Activated naive CD8-positive, alpha-beta T cell treated with anti-CD3 and anti-CD28 coated beads, Interleukin-2, amount 50 U/mL, for 24 hours (primary cell): Measurements from ENCODE around the gene MTA2.
"Not testable (repeated sequence)": the region's sequence is repeated elsewhere in the genome, so short reads cannot be mapped to it uniquely, and the experiment has no call there.

Source experiments
- ATAC-seq: fragments of 150-1000 bp; cut with Tn5 transposase; one replicate; pipeline ENCODE4 v1.10.0; 2021
- DNase-seq: peaks from one replicate; pipeline ENCODE4 v3.0.0; 2021
- H3K27ac Mint-ChIP-seq: one replicate; pipeline ENCODE4 v1.8.0; 2021; ENCODE audit warnings: mild to moderate bottlenecking, mixed read lengths
- H3K27me3 Mint-ChIP-seq: one replicate; pipeline ENCODE4 v1.8.0; 2021; ENCODE audit warnings: mixed read lengths
- H3K36me3 Mint-ChIP-seq: one replicate; pipeline ENCODE4 v1.8.0; 2021; ENCODE audit warnings: low read depth, mixed read lengths
- H3K4me1 Mint-ChIP-seq: one replicate; pipeline ENCODE4 v1.8.0; 2021; ENCODE audit warnings: mixed read lengths
- H3K4me3 Mint-ChIP-seq: one replicate; pipeline ENCODE4 v1.8.0; 2021; ENCODE audit warnings: mild to moderate bottlenecking, moderate library complexity, mixed read lengths
- H3K9me3 Mint-ChIP-seq: one replicate; pipeline ENCODE4 v1.8.0; 2021; ENCODE audit warnings: mixed read lengths

MTA2 gene

GRCh38 chr11:62572431-62572830 is 29.2 kb downstream of the MTA2 start:
- peak overlapping the region; percentile 99 for H3K4me3 Mint-ChIP-seq
- DNase-seq = no peak
- no peaks in the 10 kb centered on the region for H3K27me3 Mint-ChIP-seq
- peaks cover 68% of the 10 kb centered on the region for H3K36me3 Mint-ChIP-seq
- peaks cover 62% of the 10 kb centered on the region for H3K4me1 Mint-ChIP-seq
- no peaks in the 10 kb centered on the region for H3K9me3 Mint-ChIP-seq
- H3K27ac Mint-ChIP-seq = peak overlapping the region; percentile 98
- ATAC-seq = no peak

- Mint-ChIP-seq H3K36me3 (peaks cover 76% of the 10 kb centered on the region), H3K27ac (peak overlapping the region; percentile 98), H3K4me3 (peak overlapping the region; percentile 99), H3K4me1 (peaks cover 72% of the 10 kb centered on the region)
- not testable (repeated sequence) for DNase-seq, H3K9me3 Mint-ChIP-seq, ATAC-seq, H3K27me3 Mint-ChIP-seq
These were observed 30.2 kb downstream of the MTA2 start for GRCh38 chr11:62571493-62571892.

GRCh38 chr11:62570903-62571302 is 30.8 kb downstream of the MTA2 start:
- peak overlapping the region; percentile 98 for H3K27ac Mint-ChIP-seq
- not testable (repeated sequence) for DNase-seq, ATAC-seq, H3K9me3 Mint-ChIP-seq, H3K27me3 Mint-ChIP-seq
- H3K4me1 Mint-ChIP-seq = peaks cover 77% of the 10 kb centered on the region
- peak overlapping the region; percentile 99 for H3K4me3 Mint-ChIP-seq
- peaks cover 80% of the 10 kb centered on the region for H3K36me3 Mint-ChIP-seq

GRCh38 chr11:62569611-62570010 is 32.1 kb downstream of the MTA2 start:
- no peak for ATAC-seq
- H3K9me3 Mint-ChIP-seq = no peaks in the 10 kb centered on the region
- peaks cover 78% of the 10 kb centered on the region for H3K4me1 Mint-ChIP-seq
- DNase-seq = no peak
- peaks cover 87% of the 10 kb centered on the region for H3K36me3 Mint-ChIP-seq
- no peaks in the 10 kb centered on the region for H3K27me3 Mint-ChIP-seq
- peak overlapping the region; percentile 99 for H3K4me3 Mint-ChIP-seq
- H3K27ac Mint-ChIP-seq = peak overlapping the region; percentile 98

GRCh38 chr11:62567018-62567633 is 34.5 kb downstream of the MTA2 start:
- H3K4me1 Mint-ChIP-seq = peaks cover 71% of the 10 kb centered on the region

GRCh38 chr11:62566247-62566646 is 35.4 kb downstream of the MTA2 start:
- no peak for ATAC-seq
- Mint-ChIP-seq H3K9me3 (no peaks in the 10 kb centered on the region), H3K27me3 (no peaks in the 10 kb centered on the region), H3K36me3 (peaks cover 77% of the 10 kb centered on the region), H3K27ac (peak overlapping the region; percentile 33), H3K4me1 (peaks cover 69% of the 10 kb centered on the region), H3K4me3 (no peak overlapping the region)
- DNase-seq = no peak

More at GRCh38 chr11:62567018-62567633, 34.5 kb downstream of the MTA2 start:
- Mint-ChIP-seq H3K9me3 (no peaks in the 10 kb centered on the region), H3K27ac (peak overlapping the region; percentile 66), H3K4me3 (peak overlapping the region; percentile 41), H3K27me3 (no peaks in the 10 kb centered on the region), H3K36me3 (peaks cover 80% of the 10 kb centered on the region)
- ATAC-seq (no peak), DNase-seq (no peak)

GRCh38 chr11:62565100-62565802 is 36.4 kb downstream of the MTA2 start:
- Mint-ChIP-seq H3K27ac (peak overlapping the region; percentile 23), H3K4me3 (no peak overlapping the region), H3K27me3 (no peaks in the 10 kb centered on the region), H3K9me3 (no peaks in the 10 kb centered on the region), H3K36me3 (peaks cover 77% of the 10 kb centered on the region), H3K4me1 (peaks cover 69% of the 10 kb centered on the region)
- no peak for ATAC-seq
- no peak for DNase-seq

GRCh38 chr11:62561677-62562230 is 39.9 kb downstream of the MTA2 start:
- DNase-seq, H3K9me3 Mint-ChIP-seq, ATAC-seq, H3K27me3 Mint-ChIP-seq, H3K4me3 Mint-ChIP-seq: not testable (repeated sequence)
- peaks cover 79% of the 10 kb centered on the region for H3K36me3 Mint-ChIP-seq
- peaks cover 82% of the 10 kb centered on the region for H3K4me1 Mint-ChIP-seq
- H3K27ac Mint-ChIP-seq = peak overlapping the region; percentile 71

GRCh38 chr11:62560566-62561103 is 41.0 kb downstream of the MTA2 start:
- peaks cover 82% of the 10 kb centered on the region for H3K4me1 Mint-ChIP-seq
- no peaks in the 10 kb centered on the region for H3K9me3 Mint-ChIP-seq
- no peaks in the 10 kb centered on the region for H3K27me3 Mint-ChIP-seq
- H3K4me3 Mint-ChIP-seq = no peak overlapping the region
- peaks cover 74% of the 10 kb centered on the region for H3K36me3 Mint-ChIP-seq
- peak overlapping the region; percentile 26 for H3K27ac Mint-ChIP-seq
- DNase-seq = peak; percentile 79
- peak; percentile 42 for ATAC-seq

- peaks cover 69% of the 10 kb centered on the region for H3K36me3 Mint-ChIP-seq
- H3K27me3 Mint-ChIP-seq, ATAC-seq, DNase-seq, H3K9me3 Mint-ChIP-seq, H3K4me3 Mint-ChIP-seq: not testable (repeated sequence)
- peak overlapping the region; percentile 26 for H3K27ac Mint-ChIP-seq
- peaks cover 86% of the 10 kb centered on the region for H3K4me1 Mint-ChIP-seq
These were observed 42.0 kb downstream of the MTA2 start for GRCh38 chr11:62559626-62560025.

GRCh38 chr11:62559204-62559603 is 42.5 kb downstream of the MTA2 start:
- H3K27me3 Mint-ChIP-seq = no peaks in the 10 kb centered on the region
- peaks cover 91% of the 10 kb centered on the region for H3K4me1 Mint-ChIP-seq
- no peak overlapping the region for H3K4me3 Mint-ChIP-seq
- peak overlapping the region; percentile 26 for H3K27ac Mint-ChIP-seq
- no peak for DNase-seq
- peaks cover 73% of the 10 kb centered on the region for H3K36me3 Mint-ChIP-seq
- H3K9me3 Mint-ChIP-seq = no peaks in the 10 kb centered on the region
- ATAC-seq = no peak

- H3K4me1 Mint-ChIP-seq = peaks cover 93% of the 10 kb centered on the region
- H3K4me3 Mint-ChIP-seq = no peak overlapping the region
- ATAC-seq = no peak
- H3K9me3 Mint-ChIP-seq = no peaks in the 10 kb centered on the region
- no peak for DNase-seq
- H3K36me3 Mint-ChIP-seq = peaks cover 71% of the 10 kb centered on the region
- H3K27ac Mint-ChIP-seq = no peak overlapping the region
- no peaks in the 10 kb centered on the region for H3K27me3 Mint-ChIP-seq
These were observed 43.0 kb downstream of the MTA2 start for GRCh38 chr11:62558669-62559068.

- Mint-ChIP-seq H3K9me3 (no peaks in the 10 kb centered on the region), H3K36me3 (peaks cover 65% of the 10 kb centered on the region), H3K27me3 (no peaks in the 10 kb centered on the region), H3K27ac (peak overlapping the region; percentile 92), H3K4me3 (peak overlapping the region; percentile 62), H3K4me1 (peaks cover 97% of the 10 kb centered on the region)
- ATAC-seq = peak; percentile 31
- DNase-seq = peak; percentile 66
These were observed 44.6 kb downstream of the MTA2 start for GRCh38 chr11:62556875-62557631.

GRCh38 chr11:62556108-62556874 is 45.4 kb downstream of the MTA2 start:
- ATAC-seq (peak; percentile 70), DNase-seq (peak; percentile 85)
- H3K4me1 Mint-ChIP-seq = peaks cover 100% of the 10 kb centered on the region
- peak overlapping the region; percentile 62 for H3K4me3 Mint-ChIP-seq
- H3K36me3 Mint-ChIP-seq = peaks cover 61% of the 10 kb centered on the region
- no peaks in the 10 kb centered on the region for H3K9me3 Mint-ChIP-seq
- peak overlapping the region; percentile 92 for H3K27ac Mint-ChIP-seq
- peaks cover 3% of the 10 kb centered on the region for H3K27me3 Mint-ChIP-seq
